PC-3 (cell line): ENCODE results near the gene TMC2.

Experiments used
- CTCF ChIP-seq: fragments of 300-600 bp; sonication (generic); conservative IDR thresholded peaks from 2 replicates; pipeline ENCODE4 v1.5.1; 2017; ENCODE audit warnings: antibody characterized with exemption, low read depth, mild to moderate bottlenecking, low read length
- EZH2 ChIP-seq: fragments of 300-600 bp; sonication (generic); IDR thresholded peaks from one replicate; pipeline ENCODE4 v1.6.1; 2017; ENCODE audit warnings: antibody characterized with exemption, mild to moderate bottlenecking, low read length; ENCODE audit not compliant: unreplicated experiment

- TF ChIP-seq CTCF, result no peak
- TF ChIP-seq EZH2, result no peak
These were observed 28.3 kb upstream of the TMC2 start for GRCh38 chr20:2507875-2508630.
